ENCODE measurements around the gene DDOST.
"Not testable (repeated sequence)": the region's sequence is repeated elsewhere in the genome, so short reads cannot be mapped to it uniquely, and the experiment has no call there.

The DDOST gene

DNA sequence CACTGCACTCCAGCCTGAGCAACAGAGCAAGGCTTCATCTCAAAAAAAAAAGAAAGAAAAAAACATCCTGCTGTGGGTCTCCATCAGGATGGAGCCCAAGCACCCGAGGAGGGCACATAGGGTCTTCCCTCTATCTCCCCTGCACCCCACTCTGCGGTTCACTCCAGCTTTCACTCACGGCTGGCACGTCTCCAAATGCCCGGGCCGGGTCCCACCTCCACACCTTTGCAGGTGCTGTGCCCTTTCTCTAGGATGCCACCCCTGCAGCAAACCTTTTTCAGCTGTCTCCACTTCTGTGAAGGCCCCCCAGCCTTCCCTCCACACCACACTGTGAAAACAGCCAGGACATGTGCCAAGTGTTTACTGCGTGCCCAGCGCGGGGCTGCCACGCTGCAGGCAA lies 22.4 kb upstream of the DDOST start:
- Mint-ChIP-seq H3K27ac (no peak overlapping the region), H3K27me3 (peaks cover 22 to 33% of the 10 kb centered on the region in 2 donors), H3K4me1 (peaks cover 9 to 13% of the 10 kb centered on the region in 2 donors), H3K4me3 (no peak overlapping the region), H3K9me3 (peaks cover 0 to under 1% of the 10 kb centered on the region in 2 donors), H3K36me3 (no peaks in the 10 kb centered on the region)
- no peak for ATAC-seq (replicated peaks)
- DNase-seq, result no peak

DNA sequence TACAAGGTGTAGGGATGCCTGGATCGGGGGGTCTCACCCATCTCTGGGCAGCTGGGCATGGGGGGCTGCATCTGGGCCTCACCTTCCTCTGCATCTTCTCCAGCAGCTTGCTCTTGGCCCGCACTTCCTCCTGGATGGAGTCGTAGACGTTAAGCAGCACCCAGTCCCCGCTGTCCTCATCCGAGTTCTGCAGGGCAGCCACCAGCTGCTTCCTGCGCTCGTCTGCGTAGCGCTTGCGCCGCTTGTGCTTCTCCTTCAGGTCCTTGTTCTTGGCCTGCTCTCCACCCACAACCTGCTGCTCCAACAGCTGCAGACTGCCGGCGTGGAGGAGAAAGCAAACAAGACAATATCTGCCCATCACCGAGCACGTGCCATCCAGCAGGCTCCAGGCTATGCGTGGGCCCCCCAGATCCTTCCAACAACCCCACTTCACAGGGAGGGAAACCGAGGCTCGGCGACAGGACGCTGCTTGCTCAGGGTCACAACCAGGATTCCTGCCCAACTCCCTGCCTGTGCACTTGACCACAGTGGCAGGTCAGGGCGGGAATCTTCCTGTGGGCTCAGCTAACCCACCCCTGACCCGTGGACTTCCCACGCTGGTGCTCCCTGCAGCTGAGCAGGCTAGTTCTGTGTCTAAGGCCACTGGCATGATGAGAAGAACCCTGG lies 21.5 kb upstream of the DDOST start:
- H3K36me3 Mint-ChIP-seq, result peaks cover 0 to 2% of the 10 kb centered on the region in 2 donors
- peaks cover 22 to 33% of the 10 kb centered on the region in 2 donors for H3K27me3 Mint-ChIP-seq
- H3K27ac Mint-ChIP-seq, result no peak overlapping the region
- DNase-seq (no peak), ATAC-seq (replicated peaks) (peak in 1 of 2 donors; percentile 28)
- H3K9me3 Mint-ChIP-seq, result peaks cover 3 to 4% of the 10 kb centered on the region in 2 donors
- no peak overlapping the region for H3K4me3 Mint-ChIP-seq
- H3K4me1 Mint-ChIP-seq, result peaks cover 14 to 16% of the 10 kb centered on the region in 2 donors

DNA sequence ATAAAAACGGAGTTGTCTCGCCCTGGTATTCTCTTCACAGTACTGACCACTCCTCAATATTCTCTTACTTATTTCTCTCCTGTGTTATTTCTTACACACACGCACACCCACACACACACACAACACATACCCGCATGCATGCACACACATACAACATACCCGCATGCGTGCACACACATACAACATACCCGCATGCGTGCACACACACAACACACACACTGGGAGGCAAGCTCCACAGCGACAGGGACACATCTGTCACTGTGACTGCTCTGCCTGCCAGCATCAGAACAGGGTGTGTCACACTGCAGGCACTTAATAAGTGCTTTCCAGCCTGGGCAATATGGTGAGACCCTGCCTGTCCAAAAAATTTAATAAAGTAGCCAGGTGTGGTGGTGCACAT lies 20.8 kb upstream of the DDOST start:
- H3K36me3 Mint-ChIP-seq, result peaks cover 0 to 4% of the 10 kb centered on the region in 2 donors
- peaks cover 14 to 16% of the 10 kb centered on the region in 2 donors for H3K4me1 Mint-ChIP-seq
- H3K9me3 Mint-ChIP-seq, result peaks cover 3 to 7% of the 10 kb centered on the region in 2 donors
- DNase-seq (no peak), ATAC-seq (replicated peaks) (no peak)
- no peak overlapping the region for H3K4me3 Mint-ChIP-seq
- no peak overlapping the region for H3K27ac Mint-ChIP-seq
- peaks cover 22 to 30% of the 10 kb centered on the region in 2 donors for H3K27me3 Mint-ChIP-seq

DNA sequence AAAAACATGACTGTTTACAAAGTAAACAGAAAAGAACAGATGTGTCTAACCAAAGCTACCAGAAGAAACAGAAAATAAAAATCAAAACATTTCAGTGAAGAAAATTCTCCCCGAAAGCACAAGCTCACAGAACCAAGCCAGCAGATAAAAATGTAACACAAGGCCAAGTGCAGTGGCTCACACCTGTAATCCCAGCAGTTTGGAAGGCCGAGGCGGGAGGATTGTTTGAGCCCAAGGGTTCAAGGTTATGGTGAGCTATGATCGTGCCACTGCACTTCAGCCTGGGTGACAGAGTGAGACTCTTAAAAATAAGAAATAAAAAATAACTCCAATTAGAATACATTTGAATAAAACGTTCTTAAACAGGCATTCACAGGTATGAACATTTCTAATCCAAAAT lies 19.1 kb upstream of the DDOST start:
- peaks cover 3 to 7% of the 10 kb centered on the region in 2 donors for H3K9me3 Mint-ChIP-seq
- peaks cover 12 to 14% of the 10 kb centered on the region in 2 donors for H3K4me1 Mint-ChIP-seq
- H3K27me3 Mint-ChIP-seq, result peaks cover 16 to 19% of the 10 kb centered on the region in 2 donors
- H3K36me3 Mint-ChIP-seq, result peaks cover 0 to 4% of the 10 kb centered on the region in 2 donors
- no peak overlapping the region for H3K4me3 Mint-ChIP-seq
- DNase-seq (no peak), ATAC-seq (replicated peaks) (no peak)
- H3K27ac Mint-ChIP-seq, result no peak overlapping the region

DNA sequence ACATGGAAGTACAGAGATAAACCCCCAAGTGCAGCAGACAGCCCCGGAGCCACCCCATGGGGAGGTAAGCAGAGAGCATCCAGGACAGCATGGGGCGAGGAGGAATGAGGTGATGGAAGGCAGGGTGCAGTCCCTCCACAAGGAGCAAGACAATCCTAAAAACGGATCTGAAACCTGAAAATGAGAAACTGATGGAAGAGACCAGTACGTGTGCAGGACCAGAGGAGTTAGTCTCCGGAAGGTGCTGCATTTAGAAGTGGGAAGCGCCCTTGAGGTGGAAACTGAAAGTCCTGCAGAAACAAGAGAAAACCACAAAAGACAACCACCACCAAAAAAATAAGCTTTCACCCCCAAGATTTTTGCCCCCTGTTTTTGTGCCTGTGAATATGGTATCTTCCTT lies 17.4 kb upstream of the DDOST start:
- Mint-ChIP-seq H3K4me3 (peak overlapping the region in 1 of 2 donors; percentile 7), H3K4me1 (peaks cover 11 to 14% of the 10 kb centered on the region in 2 donors), H3K27ac (no peak overlapping the region), H3K36me3 (peaks cover 0 to 4% of the 10 kb centered on the region in 2 donors), H3K27me3 (peaks cover 8 to 9% of the 10 kb centered on the region in 2 donors), H3K9me3 (peaks cover 3 to 7% of the 10 kb centered on the region in 2 donors)
- DNase-seq (peak; percentile 27), ATAC-seq (replicated peaks) (peak; percentile 85 to 86)

DNA sequence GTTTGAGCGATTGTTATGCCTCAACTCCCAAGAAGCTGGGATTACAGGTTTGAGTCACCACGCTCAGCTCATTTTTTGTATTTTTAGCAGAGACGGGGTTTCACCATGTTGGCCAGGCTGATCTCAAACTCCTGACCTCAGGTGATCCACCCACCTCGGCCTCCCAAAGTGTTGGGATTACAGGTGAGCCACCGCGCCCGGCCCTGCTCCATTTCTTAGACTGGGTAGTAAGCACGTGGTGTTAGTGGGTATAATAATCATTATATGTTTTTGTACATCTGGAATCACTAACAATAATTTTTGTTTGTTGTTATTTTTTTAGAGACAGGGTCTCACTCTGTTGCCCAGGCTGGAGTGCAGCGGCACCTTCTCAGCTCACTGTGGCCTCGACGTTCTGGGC lies 12.5 kb upstream of the DDOST start:
- not testable (repeated sequence) for H3K27ac Mint-ChIP-seq; H3K36me3 Mint-ChIP-seq; DNase-seq; H3K4me3 Mint-ChIP-seq; H3K9me3 Mint-ChIP-seq; ATAC-seq (replicated peaks); H3K4me1 Mint-ChIP-seq
- H3K27me3 Mint-ChIP-seq, result peaks cover 7 to 17% of the 10 kb centered on the region in 2 donors

DNA sequence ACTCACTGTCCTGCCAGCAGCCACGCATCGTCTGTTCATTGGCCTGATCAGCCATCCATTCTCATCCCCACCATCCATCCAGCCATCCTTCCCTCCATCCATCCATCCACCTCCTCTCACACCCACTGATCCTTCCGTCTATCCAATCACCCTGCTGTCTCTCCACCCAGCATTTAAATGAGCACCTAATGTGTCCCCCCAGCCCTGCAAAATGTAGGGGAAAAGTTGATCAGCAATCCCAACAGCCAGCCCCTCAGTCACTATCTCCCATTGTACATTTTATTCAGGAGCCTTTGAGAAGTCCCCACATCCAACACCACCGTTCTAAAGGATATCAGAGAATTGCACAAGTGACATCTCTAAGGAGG lies 11.1 kb upstream of the DDOST start:
- ATAC-seq (replicated peaks), result no peak
- H3K27ac Mint-ChIP-seq, result no peak overlapping the region
- H3K9me3 Mint-ChIP-seq, result peaks cover 0 to 2% of the 10 kb centered on the region in 2 donors
- no peaks in the 10 kb centered on the region for H3K36me3 Mint-ChIP-seq
- no peaks in the 10 kb centered on the region for H3K4me1 Mint-ChIP-seq
- no peak for DNase-seq
- H3K4me3 Mint-ChIP-seq, result no peak overlapping the region
- peaks cover 7 to 17% of the 10 kb centered on the region in 2 donors for H3K27me3 Mint-ChIP-seq

DNA sequence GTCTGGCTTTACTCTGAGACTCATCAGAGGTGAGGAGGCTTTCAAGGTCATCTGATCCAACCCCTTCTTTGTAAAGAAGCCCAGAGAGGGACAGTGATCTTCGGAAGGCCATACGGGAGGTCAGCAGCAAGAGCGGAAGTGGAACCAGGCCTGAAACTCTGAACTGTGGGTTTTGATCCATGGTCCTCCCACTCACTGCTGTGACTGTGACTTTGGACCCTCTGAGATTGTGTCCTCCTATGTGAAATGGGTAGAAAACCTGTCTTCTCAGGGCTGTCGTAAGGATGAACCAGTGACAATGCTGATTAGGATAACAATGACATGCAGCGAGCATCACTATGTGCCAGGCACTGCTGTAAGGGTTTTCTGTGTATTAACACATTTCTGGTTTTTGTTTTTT lies 9.8 kb upstream of the DDOST start:
- Mint-ChIP-seq H3K36me3 (no peaks in the 10 kb centered on the region), H3K9me3 (peaks cover 3% of the 10 kb centered on the region in 2 donors), H3K4me3 (no peak overlapping the region), H3K27me3 (peaks cover 7 to 23% of the 10 kb centered on the region in 2 donors), H3K4me1 (no peaks in the 10 kb centered on the region), H3K27ac (no peak overlapping the region)
- ATAC-seq (replicated peaks) (no peak), DNase-seq (no peak)

DNA sequence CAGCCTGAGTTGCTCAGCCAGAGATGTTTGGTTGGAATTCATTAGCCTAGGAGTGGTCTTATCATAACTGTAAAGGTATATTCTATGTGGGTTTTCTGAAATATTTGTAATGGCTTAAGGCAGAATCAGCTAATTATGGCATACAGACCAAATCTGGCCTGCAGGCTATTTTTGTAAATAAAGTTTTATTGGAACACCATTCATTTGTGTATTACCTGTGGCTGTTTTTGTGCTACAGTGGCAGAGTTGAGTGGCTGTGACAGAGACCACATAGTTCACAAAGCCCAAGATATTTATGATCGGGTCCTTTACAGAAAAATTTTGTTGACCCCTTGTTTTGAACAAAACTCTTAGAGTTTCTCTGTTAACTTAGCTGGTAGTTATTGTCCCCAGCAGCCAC lies 7.4 kb upstream of the DDOST start:
- Mint-ChIP-seq H3K9me3 (peaks cover 3% of the 10 kb centered on the region in 2 donors), H3K27ac (no peak overlapping the region), H3K4me1 (no peaks in the 10 kb centered on the region), H3K36me3 (no peaks in the 10 kb centered on the region), H3K4me3 (no peak overlapping the region), H3K27me3 (peaks cover 7 to 16% of the 10 kb centered on the region in 2 donors)
- no peak for DNase-seq
- ATAC-seq (replicated peaks), result no peak

DNA sequence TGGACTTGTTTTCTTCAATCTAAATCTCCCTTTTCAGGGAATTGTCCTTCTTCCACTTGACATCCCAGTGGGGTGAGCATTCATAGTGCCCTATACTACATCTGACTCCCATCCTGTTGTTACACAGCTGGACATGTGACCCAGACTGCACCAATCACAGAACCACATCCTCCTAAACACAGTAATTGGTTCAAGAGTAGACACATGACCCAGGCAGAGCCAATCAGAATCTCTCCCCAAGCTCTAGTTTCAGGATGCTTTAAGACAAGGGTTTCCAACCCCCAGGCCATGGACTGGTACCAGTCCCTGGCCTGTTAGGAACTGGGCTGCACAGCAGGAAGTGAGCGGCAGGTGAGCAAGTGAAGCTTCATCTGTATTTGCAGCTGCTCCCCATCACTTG lies 5.6 kb upstream of the DDOST start:
- peak; percentile 50 to 57 for ATAC-seq (replicated peaks)
- Mint-ChIP-seq H3K36me3 (no peaks in the 10 kb centered on the region), H3K9me3 (peaks cover 3% of the 10 kb centered on the region in 2 donors), H3K27ac (no peak overlapping the region), H3K4me1 (peaks cover 11 to 12% of the 10 kb centered on the region in 2 donors), H3K4me3 (no peak overlapping the region), H3K27me3 (peaks cover 0 to 5% of the 10 kb centered on the region in 2 donors)
- no peak for DNase-seq

DNA sequence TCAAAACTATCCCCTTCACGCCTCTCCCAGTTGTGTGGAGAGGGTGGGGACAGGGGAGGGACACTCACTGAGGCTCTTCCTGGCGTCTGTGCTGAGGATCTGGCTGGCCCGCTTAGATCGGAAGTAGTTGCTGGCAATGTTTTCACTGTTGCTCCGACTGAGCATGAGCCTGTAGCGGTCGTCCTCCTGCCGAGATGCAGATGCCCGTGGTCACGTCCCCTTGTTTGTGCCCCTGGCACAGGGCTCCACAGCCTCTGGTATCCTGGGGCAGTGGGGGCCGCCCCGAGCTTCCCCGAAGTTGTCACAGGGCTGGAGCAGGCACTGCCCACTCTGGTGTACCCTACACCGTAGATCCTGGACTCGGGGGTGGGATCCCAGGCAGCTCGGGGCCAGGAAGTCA lies 5.0 kb upstream of the DDOST start:
- Mint-ChIP-seq H3K36me3 (peaks cover 1 to 2% of the 10 kb centered on the region in 2 donors), H3K9me3 (peaks cover 3% of the 10 kb centered on the region in 2 donors), H3K4me3 (no peak overlapping the region), H3K27me3 (peaks cover 0 to 5% of the 10 kb centered on the region in 2 donors), H3K4me1 (peaks cover 11 to 16% of the 10 kb centered on the region in 2 donors), H3K27ac (no peak overlapping the region)
- no peak for DNase-seq
- ATAC-seq (replicated peaks), result no peak

DNA sequence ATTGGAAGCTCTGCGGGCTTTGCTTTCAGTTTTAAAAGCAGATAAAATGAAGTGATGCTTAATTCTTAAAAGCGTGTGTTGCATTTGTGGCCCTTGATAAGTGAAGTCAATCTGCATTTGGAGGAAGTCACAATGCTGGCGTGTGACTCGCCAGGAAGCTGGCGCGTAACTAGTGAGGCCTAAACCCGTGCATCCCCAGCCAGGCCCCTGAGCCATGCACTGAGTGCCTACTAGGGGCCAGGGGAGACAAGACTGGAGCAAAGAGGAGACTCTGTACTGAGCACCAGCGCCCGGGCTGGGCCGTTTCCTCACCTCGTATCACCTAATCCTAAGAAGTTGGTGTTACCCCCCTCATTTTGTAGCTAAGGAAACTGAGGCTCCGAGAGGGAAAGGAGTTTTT lies 4.6 kb upstream of the DDOST start:
- Mint-ChIP-seq H3K4me1 (peaks cover 11 to 20% of the 10 kb centered on the region in 2 donors), H3K27ac (no peak overlapping the region), H3K27me3 (peaks cover 0 to 5% of the 10 kb centered on the region in 2 donors), H3K9me3 (peaks cover 3% of the 10 kb centered on the region in 2 donors), H3K36me3 (peaks cover 3 to 4% of the 10 kb centered on the region in 2 donors), H3K4me3 (no peak overlapping the region)
- DNase-seq (no peak), ATAC-seq (replicated peaks) (no peak)

DNA sequence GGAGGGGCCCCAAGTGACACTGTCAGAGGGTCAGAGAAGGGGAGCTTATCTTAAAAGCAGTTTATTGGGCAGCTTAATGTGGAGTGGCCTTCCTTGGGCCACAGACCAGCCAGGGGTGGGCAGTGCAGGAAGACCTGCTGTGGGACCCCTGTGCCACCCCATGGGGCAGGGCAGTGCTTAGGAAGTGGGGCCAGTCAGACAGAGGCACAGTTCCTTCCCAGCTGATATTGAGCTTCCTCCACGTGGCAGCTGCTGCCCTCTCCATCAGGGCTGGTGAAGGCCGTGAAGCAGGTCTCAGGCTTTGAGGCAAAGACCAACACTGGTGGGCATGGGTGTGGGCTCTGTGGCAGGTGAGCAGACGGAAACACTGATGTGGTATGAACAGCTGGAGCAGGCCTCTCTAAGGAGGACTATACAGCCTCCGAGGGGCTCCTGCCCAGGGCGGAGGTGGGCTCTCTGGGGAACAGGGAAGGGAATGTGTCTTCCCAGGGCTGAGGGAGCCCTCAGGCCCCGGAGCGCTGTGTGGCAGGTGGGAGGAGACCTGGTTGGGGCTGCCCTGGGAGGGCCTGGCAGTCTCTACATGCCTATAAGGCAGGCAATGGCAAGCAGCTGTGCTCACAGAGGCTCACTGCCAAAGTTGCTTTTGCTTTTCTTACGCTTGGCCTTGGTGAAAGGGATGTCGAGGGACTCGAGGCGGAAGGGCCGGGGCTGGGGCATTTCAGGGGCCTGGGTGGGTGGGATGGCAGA lies 3.0 kb upstream of the DDOST start:
- no peak for ATAC-seq (replicated peaks)
- Mint-ChIP-seq H3K27me3 (peaks cover 0 to 5% of the 10 kb centered on the region in 2 donors), H3K9me3 (peaks cover 3% of the 10 kb centered on the region in 2 donors), H3K36me3 (peaks cover 14 to 18% of the 10 kb centered on the region in 2 donors), H3K4me1 (peaks cover 25 to 36% of the 10 kb centered on the region in 2 donors), H3K4me3 (no peak overlapping the region), H3K27ac (no peak overlapping the region)
- no peak for DNase-seq

DNA sequence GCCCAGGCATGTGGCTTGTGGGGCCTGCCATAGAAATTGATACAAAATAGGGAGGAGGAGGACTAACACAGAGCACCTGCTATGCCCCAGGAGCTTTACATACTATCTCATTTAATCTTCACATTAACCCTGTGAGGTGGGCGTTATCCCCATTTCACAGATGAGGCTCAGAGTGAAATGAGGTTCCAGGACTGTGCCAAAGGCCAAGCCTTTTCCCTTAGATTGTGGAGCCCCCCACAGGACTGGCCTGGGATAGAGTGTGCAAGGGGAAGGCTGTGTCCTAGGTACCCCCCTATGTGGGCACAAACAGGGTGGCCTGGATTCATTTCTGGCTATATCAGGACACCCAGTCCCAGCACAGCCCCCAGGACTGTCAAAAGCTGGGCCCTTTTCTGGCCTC lies 2.2 kb upstream of the DDOST start:
- ATAC-seq (replicated peaks) (no peak), DNase-seq (no peak)
- Mint-ChIP-seq H3K36me3 (peaks cover 14 to 19% of the 10 kb centered on the region in 2 donors), H3K9me3 (peaks cover 3% of the 10 kb centered on the region in 2 donors), H3K27ac (no peak overlapping the region), H3K4me3 (peak overlapping the region in 1 of 2 donors; percentile 98), H3K27me3 (peaks cover 0 to 5% of the 10 kb centered on the region in 2 donors), H3K4me1 (peaks cover 26 to 40% of the 10 kb centered on the region in 2 donors)

DNA sequence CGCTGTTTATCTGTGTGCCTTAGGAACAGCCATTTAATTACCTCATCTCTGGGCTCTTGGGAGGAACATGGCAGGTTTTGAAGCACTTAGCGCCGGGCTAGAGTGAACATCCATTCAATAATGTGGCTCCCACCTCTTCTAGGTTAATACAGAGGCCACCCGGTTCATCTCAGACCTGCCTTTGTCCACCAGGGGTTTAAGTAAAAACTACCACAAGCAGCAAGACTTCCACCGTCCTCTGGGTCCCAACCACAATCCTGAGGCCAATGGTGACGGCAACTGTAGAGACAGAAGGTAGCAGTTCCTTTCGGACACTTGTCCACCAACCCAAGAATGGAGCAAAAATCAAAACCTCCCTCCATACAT lies 924 bp upstream of the DDOST start:
- peaks cover 0 to 5% of the 10 kb centered on the region in 2 donors for H3K27me3 Mint-ChIP-seq
- H3K27ac Mint-ChIP-seq, result peak overlapping the region; percentile 100
- H3K4me1 Mint-ChIP-seq, result peaks cover 27 to 43% of the 10 kb centered on the region in 2 donors
- ATAC-seq (replicated peaks), result no peak
- H3K36me3 Mint-ChIP-seq, result peaks cover 17 to 23% of the 10 kb centered on the region in 2 donors
- H3K9me3 Mint-ChIP-seq, result peaks cover 3% of the 10 kb centered on the region in 2 donors
- no peak for DNase-seq
- peak overlapping the region; percentile 96 to 98 for H3K4me3 Mint-ChIP-seq

All from stimulated activated naive B cell treated with anti-CD40 and anti-IgM and Interleukin-4, amounts not matched to agents 10 μg/mL and 1 μg/mL and 100 μg/mL, for 72 hours (primary cell).